Skin epidermis (tissue), 12 donors: ENCODE measurements around the gene SLC22A23.

ENCODE experiments used
- H3K27ac ChIP-seq, 21 experiments: fragments of 200-600 bp; sonication (generic) in 11 of 21; one replicate each; pipeline ENCODE4 v1.5.0; 2020; ENCODE audit warnings: mild to moderate bottlenecking in 3 of 21, inconsistent platforms in 2 of 21, moderate library complexity in 2 of 21
- H3K4me3 ChIP-seq, 7 experiments: fragments of 200-600 bp; sonication (generic) in 2 of 7; one replicate each; pipeline ENCODE4 v1.5.0; 2020; ENCODE audit warnings: inconsistent platforms in 2 of 7, mild to moderate bottlenecking in 2 of 7, moderate library complexity in 1 of 7

Gene SLC22A23, protein sequence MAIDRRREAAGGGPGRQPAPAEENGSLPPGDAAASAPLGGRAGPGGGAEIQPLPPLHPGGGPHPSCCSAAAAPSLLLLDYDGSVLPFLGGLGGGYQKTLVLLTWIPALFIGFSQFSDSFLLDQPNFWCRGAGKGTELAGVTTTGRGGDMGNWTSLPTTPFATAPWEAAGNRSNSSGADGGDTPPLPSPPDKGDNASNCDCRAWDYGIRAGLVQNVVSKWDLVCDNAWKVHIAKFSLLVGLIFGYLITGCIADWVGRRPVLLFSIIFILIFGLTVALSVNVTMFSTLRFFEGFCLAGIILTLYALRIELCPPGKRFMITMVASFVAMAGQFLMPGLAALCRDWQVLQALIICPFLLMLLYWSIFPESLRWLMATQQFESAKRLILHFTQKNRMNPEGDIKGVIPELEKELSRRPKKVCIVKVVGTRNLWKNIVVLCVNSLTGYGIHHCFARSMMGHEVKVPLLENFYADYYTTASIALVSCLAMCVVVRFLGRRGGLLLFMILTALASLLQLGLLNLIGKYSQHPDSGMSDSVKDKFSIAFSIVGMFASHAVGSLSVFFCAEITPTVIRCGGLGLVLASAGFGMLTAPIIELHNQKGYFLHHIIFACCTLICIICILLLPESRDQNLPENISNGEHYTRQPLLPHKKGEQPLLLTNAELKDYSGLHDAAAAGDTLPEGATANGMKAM

DNA sequence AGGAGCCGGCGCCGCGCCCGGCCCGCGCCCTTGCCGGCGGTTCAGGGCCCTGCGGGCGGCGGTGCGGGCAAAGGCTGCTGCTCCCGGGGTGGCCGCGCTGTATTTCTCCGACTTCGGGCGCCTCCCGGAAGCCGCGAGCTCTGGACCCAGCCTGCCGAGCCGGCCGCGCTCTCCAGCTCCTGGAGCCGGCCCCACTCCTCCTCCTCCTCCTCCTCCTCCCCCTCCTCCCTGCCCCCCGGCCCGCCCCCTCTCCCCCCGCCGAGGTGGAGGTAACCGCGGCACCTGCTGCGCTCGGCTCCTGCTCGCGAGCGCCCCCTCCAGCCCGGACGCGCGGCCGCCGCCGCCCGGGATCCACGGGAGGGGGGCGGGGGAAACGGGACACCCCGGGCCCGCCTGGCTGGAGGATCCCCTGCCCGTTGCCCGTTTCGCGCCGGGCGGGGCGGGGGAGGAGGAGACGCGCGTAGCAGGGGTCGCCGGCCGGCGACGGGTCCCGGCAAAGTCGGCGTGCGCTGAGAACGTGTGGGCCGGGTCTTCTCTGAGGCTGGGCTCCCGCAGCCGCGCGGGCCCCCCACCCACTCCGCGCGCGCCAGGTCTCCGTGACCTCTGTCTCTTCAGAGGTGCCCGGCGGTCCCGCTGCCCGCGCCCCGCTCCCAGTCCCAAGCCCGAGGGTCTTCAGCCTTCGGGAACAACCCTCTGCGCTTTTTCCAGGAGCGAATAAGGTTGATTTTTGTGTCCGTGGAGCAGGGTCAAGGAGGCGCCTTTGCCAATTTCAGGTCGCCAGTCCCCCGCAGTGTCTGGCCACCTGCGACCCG lies at the start of gene SLC22A23:
SLC22A23 (minus strand) TSS at position 153 of the 812 bp plus-strand sequence. CDS start 491 bp downstream, outside the sequence.
- Histone ChIP-seq H3K27ac (peak within 1 kb of the TSS in 20 of 21 experiments; percentile 26 to 88 (median 70)), H3K4me3 (peak within 1 kb of the TSS; percentile 40 to 69 (median 57))

DNA sequence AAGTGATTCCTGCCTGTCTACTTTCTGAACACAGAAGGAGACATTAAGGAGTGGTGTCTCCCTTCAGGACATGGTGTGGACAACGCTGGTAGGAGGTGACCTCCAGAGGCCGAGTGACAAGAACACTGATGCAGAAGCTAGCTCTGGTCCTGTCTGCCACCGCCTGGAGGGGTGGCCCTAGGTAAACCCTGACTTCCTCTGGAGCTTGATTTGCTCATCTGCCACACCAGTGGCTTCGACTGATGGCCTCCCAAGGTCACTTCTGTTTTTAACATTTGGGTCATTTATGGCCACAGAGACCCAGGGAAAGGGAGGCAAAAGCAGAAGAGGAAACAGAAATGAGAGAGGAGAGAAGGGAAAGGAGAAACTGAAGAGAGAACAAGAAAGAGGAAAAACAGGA lies 49.4 kb upstream of the SLC22A23 start:
- no peak overlapping the region for H3K27ac ChIP-seq
- no peak overlapping the region for H3K4me3 ChIP-seq

DNA sequence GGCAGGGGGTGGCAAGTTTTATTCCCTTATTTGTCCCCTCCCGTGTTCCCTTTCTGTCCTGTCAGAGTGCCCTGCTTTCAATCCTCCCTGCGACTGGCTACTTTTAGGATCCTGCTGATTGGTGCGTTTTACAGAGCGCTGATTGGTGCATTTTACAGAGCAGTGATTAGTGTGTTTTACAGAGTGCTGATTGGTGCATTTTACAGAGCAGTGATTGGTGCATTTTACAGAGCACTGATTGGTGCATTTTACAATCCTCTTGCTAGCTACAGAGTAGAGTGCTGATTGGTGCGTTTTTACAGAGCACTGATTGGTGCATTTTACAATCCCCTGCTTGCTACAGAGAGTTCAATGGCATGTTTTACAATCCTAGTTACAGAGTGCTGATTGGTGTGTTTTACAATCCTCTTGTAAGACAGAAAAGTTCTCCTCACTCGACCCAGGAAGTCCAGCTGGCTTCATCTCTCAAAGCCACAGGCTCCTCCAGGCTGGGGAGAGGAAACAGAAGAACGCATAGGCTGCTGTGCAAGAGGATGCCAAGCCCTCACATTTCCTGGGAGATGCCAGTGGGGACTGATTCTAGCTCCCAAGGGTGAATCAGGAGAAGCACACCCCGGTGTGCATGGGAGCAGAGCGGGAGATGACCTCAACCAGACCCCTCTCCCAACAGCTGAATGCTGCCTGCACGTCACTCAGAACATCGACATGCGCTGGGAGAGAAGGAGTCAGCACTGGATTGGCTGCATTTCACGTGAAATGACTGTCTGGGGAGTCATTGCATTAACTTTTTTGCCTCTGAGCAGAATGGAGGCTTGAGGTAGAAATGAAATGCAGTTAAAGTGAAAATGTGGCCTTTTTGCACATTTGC lies 48.3 kb upstream of the SLC22A23 start:
- no peak overlapping the region for H3K4me3 ChIP-seq

DNA sequence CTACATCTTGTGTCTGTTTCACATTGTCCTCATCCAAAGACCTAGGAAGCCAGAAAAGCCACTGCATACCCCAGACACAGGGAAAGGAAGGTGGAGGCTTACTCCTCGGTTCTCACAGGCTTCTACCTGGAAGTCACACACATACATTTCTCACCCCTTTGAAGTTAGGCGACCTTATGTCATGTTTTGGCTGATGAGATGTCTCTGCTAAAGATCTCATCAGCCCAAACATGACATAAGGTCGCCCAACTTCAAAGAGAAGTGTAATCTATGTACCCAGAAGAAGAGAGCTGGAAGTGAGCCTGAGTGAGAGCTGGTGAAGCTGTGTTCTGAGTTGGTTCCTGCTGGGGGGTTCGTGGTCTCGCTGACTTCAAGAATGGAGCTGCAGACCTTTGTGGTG lies 47.5 kb upstream of the SLC22A23 start:
- Histone ChIP-seq H3K27ac (no peak overlapping the region), H3K4me3 (no peak overlapping the region)

More for the DNA sequence above, 48.3 kb upstream of the SLC22A23 start:
- no peak overlapping the region for H3K27ac ChIP-seq

DNA sequence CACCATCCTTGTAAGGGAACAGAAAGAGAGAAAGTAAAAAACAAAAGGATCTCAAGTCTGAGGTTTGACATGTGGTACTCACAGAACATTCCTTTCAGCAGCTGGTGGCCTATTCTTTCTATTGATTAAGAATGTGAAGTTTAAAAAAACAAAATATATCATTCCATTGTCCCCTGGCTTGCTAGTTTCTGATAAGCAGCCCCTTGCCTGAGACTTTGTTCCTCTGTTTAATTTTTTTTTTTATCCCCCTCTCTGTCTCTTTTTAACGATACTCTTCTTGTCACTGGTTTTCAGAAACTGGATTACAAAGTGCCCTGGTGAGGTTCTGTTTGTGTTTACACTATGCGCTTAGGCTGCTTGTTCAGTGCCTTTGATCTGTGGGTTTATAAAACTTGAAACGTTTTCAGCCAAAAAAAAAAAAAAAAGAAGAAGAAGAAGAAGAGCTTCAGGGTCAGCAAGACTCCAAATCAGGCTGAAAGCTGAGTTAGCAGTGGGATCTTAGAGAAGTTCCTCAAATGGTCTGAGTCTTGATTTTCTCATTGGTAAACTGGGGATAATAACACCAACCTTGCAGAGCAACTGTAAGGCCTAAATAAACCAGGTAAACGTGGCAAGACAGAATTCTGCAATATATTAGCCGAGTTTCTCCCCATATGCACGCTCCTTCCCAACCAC lies 45.1 kb upstream of the SLC22A23 start:
- Histone ChIP-seq H3K4me3 (no peak overlapping the region), H3K27ac (peak overlapping the region in 4 of 21 experiments; percentile 22 to 49 (median 36))

DNA sequence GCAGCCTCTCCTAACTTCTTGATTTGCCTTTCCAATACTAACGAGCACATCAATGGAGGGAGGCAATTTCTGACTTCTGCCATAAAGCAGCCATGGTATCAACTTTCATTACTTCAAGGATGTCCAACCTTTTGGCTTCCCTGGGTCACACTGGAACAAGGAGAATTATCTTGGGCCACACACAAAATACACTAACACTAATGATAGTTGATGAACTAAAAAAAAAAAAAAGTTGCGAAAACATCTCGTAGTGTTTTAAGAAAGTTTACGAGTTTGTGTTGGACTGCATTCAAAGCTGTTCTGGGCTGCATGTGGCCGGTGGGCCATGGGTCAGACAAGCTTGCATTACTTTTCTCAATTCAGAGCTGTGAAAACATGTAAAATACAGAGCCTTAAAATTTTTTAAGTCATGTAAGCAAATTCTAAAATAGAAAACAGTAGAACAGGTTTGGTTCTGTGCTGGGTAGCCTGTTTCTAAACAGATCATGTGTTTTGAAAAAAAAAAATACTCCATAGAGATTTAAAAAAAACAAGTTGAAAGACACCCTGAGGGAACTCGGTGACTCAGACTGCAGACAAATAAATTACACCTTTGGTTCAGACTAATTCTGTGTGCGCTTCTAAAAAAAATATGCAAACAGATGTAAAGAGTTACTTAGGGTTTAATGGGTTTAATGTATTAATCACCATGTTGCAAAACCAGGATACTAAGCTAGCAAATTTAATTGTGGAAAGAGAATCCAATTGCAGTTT lies 43.6 kb upstream of the SLC22A23 start:
- Histone ChIP-seq H3K27ac (peak overlapping the region in 6 of 21 experiments; percentile 10 to 47 (median 20)), H3K4me3 (no peak overlapping the region)

DNA sequence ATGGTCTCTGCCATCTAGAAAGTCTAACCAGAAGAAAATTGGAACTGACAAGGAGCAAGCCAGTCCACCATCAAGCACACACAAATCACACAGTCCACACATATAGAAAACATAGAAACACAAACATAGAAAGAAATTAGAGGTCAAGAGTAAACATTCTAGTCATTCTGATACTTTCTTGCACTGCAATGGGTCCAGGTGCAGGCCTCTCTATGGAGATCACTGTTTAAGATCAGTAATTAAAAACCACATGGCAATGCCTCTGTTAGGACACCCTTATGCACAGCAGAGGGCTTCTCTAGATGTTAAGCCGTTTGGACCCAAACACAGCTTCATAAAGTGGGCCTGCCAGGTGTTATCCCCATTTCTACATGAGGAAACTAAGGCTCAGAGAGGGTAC lies 42.8 kb upstream of the SLC22A23 start:
- Histone ChIP-seq H3K27ac (no peak overlapping the region), H3K4me3 (no peak overlapping the region)

DNA sequence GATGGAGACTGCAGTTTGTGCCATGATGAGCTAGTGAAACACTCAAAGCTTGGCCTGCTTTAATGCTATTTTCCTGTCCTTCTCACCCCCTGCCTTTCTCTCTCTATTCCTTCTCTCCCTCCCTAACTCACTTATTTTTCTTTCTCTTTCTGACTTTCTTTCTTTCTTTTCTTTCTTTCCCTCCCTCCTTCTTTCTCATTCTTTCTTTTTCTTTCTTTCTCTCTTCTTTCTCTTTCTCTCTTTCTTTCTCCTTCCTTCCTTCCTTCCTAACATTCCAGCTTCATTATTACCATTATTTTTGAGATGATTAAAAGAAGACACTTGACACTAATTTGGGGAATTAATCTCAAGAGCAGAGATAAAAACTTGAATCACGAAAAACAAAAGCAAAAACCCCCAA lies 39.5 kb upstream of the SLC22A23 start:
- no peak overlapping the region for H3K4me3 ChIP-seq
- no peak overlapping the region for H3K27ac ChIP-seq

DNA sequence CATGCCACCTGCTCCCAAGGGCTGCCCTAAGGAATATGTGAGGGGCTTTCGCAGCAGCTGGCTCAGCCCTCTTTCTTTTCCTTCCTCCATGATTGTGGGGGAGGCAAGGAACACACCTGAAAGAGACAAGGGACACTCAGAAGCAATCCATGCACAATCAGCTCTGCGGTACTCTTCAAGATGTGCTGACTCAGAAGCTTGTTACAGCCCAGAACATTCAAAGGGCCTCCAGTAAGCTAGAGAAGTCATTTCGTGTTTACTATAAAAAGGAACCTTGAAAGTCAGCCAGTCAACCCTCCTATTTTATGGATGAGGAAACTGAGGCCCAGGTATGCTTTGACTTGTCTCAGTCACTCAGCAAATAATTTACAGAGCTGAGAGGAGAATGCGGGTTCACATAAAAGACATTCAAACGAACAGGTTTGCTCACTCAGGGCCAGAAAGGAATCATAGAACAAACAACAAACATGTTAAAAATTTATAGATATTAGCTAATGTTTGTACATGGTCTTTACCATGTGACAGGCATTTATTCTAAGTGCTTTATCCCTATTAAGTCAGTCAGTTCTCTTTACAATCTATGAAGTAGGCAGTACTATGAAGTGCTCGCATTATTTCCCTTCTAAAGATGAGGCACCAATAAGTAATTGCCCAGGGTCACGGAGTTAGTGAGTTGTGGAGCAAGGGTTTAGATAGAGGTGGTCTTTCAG lies 37.7 kb upstream of the SLC22A23 start:
- Histone ChIP-seq H3K4me3 (no peak overlapping the region), H3K27ac (no peak overlapping the region)

DNA sequence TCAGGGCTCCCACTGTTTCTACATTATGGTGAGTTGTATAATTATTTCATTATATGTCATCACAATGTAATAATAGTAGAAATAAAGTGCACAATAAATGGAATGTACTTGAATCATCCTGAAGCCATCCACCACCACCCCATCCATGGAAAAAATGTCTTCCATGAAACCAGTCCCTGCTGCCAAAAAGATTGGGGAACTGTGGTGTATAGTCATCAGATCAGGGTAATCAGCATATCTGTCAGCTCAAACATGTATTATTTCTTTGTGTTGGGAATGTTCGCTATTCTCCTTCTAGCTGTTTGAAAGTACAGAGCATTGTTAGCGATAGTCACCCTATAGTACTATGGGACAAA lies 33.8 kb upstream of the SLC22A23 start:
- H3K4me3 ChIP-seq = no peak overlapping the region
- H3K27ac ChIP-seq = no peak overlapping the region

DNA sequence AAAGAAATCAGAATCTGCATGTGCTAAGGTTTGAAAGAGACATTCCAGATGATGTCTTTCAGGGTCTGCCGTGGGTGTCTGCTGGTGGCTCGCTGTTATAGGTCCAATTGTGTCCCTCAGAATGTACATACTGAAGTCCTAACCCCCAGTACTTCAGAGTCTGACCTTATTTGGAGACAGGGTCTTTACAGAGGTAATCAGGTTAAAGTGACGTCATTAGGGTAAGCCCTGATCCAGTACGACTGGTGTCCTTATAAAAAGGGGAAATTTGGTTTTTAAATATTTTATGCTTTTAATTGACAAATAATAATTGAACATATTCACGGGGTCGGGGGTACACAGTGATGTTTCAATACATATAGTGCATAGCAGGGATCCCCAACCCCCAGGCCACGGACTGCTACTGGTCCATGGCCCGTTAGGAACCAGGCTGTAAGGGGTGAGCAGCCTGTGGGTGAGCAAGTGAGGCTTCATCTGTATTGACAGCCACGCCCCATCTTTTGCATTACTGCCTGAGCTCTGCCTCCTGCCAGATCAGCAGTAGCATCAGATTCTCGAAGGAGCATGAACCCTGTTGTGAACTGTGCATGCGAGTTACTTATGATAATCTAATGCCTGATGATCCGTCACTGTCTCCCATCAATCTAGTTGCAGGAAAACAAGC lies 33.2 kb upstream of the SLC22A23 start:
- Histone ChIP-seq H3K27ac (peak overlapping the region in 1 of 21 experiments; percentile 2), H3K4me3 (no peak overlapping the region)

DNA sequence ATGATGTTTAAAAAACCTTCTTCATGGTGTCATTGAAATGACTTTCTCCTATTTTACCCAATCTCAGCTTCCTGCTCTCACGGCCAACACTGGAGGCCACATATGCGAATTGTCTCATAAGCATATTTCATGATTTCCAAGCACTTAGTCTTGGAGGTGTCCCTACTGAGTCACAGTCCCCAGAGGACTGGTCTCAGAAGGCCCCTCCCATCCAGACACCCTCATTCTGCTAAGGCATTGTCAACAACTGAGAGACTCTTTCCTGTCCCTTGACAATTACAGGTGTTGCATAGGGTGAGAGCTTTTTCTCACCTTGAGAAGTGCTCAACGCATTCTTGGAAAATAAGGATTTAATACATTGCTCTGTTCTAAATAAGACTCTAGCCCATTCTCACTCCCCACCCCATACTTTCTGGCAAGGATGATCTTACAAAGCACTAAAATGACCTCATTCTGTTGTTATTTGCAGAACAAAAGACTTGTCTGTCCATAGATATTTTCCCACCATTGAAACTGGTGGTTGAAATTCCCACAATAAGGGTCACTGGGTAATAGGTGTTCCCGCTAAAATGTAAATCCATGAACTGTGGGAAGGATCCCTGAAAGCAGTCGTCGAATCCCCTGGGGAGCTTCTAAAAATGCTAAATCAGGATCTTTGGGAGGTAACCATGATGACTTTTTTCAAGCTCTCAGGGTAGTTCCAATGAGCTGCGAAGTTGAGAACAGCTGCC lies 32.3 kb upstream of the SLC22A23 start:
- Histone ChIP-seq H3K4me3 (no peak overlapping the region), H3K27ac (peak overlapping the region in 1 of 21 experiments; percentile 2)

DNA sequence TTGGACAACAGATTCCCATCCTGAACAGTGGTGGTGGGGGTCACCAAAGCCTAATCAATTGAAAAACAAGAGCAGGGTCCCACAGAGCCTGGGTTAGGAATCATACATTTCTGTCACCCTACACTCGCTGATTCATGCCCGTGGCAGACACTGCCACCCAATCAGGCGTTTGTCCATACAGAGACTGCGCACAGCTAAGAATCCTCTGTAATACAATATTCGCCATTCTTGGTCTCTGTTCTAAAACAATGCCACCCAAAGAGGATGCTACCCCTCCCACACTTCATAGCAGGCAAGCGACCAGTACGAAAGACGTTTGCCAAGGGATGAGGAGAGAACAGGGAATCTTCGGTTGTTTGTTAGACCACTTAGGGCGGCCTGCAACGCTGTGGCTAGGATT lies 28.1 kb upstream of the SLC22A23 start:
- H3K4me3 ChIP-seq = no peak overlapping the region
- H3K27ac ChIP-seq = no peak overlapping the region

DNA sequence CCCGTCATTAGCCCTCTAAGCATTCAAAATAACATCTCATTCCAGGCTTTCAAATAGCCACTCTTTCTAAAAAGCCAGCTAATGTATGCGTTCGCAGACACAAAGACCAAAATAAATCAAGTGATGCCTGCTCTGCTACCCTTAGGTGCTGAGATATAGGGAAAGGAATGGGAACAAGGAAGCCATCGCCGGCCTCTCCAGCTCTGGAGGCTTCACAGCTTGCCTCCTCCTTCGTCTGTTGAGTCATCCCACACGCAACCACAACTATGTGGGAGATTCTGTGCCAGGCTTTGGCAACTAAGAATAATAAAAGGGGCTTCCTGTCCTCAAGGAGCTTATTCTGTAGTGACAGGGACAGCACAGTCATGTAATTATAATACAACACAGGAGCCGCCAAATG lies 27.3 kb upstream of the SLC22A23 start:
- H3K27ac ChIP-seq = no peak overlapping the region
- H3K4me3 ChIP-seq = no peak overlapping the region

DNA sequence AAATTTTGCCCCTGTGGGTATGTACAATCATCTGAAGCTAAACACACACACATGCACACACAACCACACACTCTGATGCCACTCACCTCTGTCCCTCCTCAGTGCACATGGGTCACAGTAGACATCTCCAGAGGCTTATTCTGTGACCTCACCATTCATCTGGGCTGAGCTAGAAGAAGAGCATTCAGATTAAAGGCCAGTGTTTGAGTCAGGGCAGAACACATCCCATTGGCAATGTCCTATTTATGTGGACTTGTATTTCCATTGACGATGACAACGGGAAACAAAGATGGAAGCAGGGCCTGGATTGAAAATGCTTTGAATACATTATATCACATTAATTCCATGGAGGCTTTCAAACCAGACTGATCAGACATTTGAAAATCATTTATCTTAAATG lies 26.8 kb upstream of the SLC22A23 start:
- no peak overlapping the region for H3K27ac ChIP-seq

DNA sequence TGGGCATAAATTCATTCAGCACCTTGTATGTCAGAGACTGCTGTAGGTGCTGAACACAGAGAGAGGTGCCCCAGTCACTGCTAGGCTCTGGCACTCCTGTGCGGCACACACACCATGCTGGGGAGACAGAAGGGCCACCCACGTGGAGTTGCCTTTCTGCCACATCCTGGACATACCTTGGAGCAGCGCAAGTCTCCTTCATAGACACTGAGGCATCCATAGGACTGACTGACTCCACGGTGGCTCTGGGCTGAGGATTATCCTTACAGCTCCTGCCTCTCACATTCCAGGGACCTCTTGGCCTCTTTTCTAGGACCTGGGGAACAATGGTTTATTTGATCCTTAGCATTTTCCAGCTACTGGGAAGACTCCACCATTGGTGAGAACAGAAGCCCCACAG lies 26.0 kb upstream of the SLC22A23 start:
- H3K4me3 ChIP-seq = no peak overlapping the region
- H3K27ac ChIP-seq = no peak overlapping the region

More for the DNA sequence above, 26.8 kb upstream of the SLC22A23 start:
- H3K4me3 ChIP-seq = no peak overlapping the region
